Breast epithelium (tissue), 3 donors: Measurements from ENCODE around the gene KCTD19.

Experiments
- CTCF ChIP-seq, 3 donors: fragments of 450-650 bp; IDR thresholded peaks; one replicate each; pipeline ENCODE4 v1.5.1; 2016 to 2017; ENCODE audit warnings: antibody characterized with exemption in 3 of 3, mild to moderate bottlenecking in 3 of 3, moderate library complexity in 3 of 3
- POLR2A ChIP-seq: fragments of 450-650 bp; IDR thresholded peaks from one replicate; pipeline ENCODE4 v1.6.1; 2016; ENCODE audit warnings: antibody characterized with exemption, mild to moderate bottlenecking, moderate library complexity

GRCh38 chr16:67317853-67318252, 8.7 kb downstream of the KCTD19 start:
- TF ChIP-seq CTCF (IDR thresholded peaks at IDR 0.05) = no peak
- no peak for TF ChIP-seq POLR2A
